ENCODE results near the gene LYSMD3. TPM values are rescaled to one million over a fixed set of nuclear protein-coding genes. Genes with fewer than 3 reads are reported as not detected.

The LYSMD3 gene
- total RNA-seq, 4 donors from 2014 or later: 12.4 to 16.0 (median 14.4) TPM

- TF ChIP-seq, protein P1, sequence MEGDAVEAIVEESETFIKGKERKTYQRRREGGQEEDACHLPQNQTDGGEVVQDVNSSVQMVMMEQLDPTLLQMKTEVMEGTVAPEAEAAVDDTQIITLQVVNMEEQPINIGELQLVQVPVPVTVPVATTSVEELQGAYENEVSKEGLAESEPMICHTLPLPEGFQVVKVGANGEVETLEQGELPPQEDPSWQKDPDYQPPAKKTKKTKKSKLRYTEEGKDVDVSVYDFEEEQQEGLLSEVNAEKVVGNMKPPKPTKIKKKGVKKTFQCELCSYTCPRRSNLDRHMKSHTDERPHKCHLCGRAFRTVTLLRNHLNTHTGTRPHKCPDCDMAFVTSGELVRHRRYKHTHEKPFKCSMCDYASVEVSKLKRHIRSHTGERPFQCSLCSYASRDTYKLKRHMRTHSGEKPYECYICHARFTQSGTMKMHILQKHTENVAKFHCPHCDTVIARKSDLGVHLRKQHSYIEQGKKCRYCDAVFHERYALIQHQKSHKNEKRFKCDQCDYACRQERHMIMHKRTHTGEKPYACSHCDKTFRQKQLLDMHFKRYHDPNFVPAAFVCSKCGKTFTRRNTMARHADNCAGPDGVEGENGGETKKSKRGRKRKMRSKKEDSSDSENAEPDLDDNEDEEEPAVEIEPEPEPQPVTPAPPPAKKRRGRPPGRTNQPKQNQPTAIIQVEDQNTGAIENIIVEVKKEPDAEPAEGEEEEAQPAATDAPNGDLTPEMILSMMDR (IDR thresholded peaks at IDR 0.05): no peak
- TF ChIP-seq EP300 (IDR thresholded peaks at IDR 0.05) (no peak), POLR2A (IDR thresholded peaks at IDR 0.05) (no peak)
- H3K4me1 ChIP-seq: no peaks in the 10 kb centered on the region
- H3K27me3 ChIP-seq: no peaks in the 10 kb centered on the region
- no peak for DNase-seq (ENCODE audit: low spot score in 2 of 2)
- H3K36me3 ChIP-seq: peaks cover 0 to 38% (median 0%) of the 10 kb centered on the region in 3 donors
- no peaks in the 10 kb centered on the region for H3K9me3 ChIP-seq
- H3K4me3 ChIP-seq: no peak overlapping the region
- H3K27ac ChIP-seq: no peak overlapping the region
These were observed 35.3 kb downstream of the LYSMD3 start for GRCh38 chr5:90494043-90494442.

DNA sequence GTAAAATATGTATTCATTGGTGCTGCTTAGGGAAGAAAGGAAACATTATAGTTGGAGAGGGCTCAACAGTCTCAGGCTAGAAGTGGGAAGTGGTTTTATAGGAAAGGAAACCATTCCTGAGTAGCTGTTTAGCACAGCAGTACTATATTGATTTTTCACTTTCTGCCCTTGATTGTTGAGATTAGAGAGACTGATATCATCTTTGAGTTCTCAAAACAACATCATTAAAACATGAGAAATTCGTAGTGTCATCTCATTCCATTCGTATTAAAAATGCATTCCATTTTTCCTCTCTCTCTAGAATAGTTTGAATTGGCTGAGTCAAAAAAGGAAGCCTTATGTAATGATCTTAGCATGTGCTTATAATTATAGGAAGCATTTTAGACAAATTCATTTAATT lies 40.6 kb downstream of the LYSMD3 start:
- WGBS, 2 donors: 8 to 12% methylated on average over 2 of the region's 2 CpGs
- no peak for DNase-seq (ENCODE audit: low spot score in 2 of 2)
- H3K36me3 ChIP-seq: peaks cover 0 to 15% (median 0%) of the 10 kb centered on the region in 3 donors
- no peaks in the 10 kb centered on the region for H3K4me1 ChIP-seq
- no peaks in the 10 kb centered on the region for H3K27me3 ChIP-seq
- no peak overlapping the region for H3K27ac ChIP-seq
- TF ChIP-seq, protein P1 (IDR thresholded peaks at IDR 0.05): no peak
- TF ChIP-seq POLR2A (IDR thresholded peaks at IDR 0.05) (no peak), EP300 (IDR thresholded peaks at IDR 0.05) (no peak)
- no peaks in the 10 kb centered on the region for H3K9me3 ChIP-seq
- H3K4me3 ChIP-seq: no peak overlapping the region

GRCh38 chr5:90484540-90484939 lies 44.8 kb downstream of the LYSMD3 start:
- H3K27me3 ChIP-seq: no peaks in the 10 kb centered on the region
- no peak for DNase-seq (ENCODE audit: low spot score in 2 of 2)
- no peak overlapping the region for H3K27ac ChIP-seq
- H3K4me1 ChIP-seq: no peaks in the 10 kb centered on the region
- WGBS, 2 donors: 41 to 45% methylated on average over 3 of the region's 3 CpGs
- peaks cover 0 to 10% (median 0%) of the 10 kb centered on the region in 3 donors for H3K36me3 ChIP-seq
- no peak for TF ChIP-seq POLR2A (IDR thresholded peaks at IDR 0.05)
- no peak for TF ChIP-seq EP300 (IDR thresholded peaks at IDR 0.05)
- TF ChIP-seq, protein P1 (IDR thresholded peaks at IDR 0.05): no peak
- no peaks in the 10 kb centered on the region for H3K9me3 ChIP-seq
- no peak overlapping the region for H3K4me3 ChIP-seq

DNA sequence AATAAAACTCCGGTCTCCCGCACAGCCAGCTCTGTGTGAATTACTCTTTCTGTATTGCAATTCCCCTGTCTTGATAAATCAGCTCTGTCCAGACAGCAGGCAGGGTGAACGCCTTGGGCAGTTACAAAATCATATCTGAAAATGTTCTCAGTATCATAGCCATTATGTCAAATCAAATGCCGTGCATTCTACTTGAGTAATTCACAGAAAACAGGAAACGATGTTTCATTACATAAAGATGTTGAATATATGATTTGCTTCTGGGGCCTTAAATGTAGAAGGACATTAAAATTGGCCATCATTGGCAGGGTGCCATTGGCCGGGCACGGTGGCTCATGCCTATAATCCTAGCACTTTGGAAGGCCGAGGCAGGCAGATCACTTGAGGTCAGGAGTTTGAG lies 46.2 kb downstream of the LYSMD3 start:
- WGBS, 2 donors: 86 to 91% methylated on average over 8 of the region's 8 CpGs
- DNase-seq (ENCODE audit: low spot score in 2 of 2): no peak
- no peaks in the 10 kb centered on the region for H3K27me3 ChIP-seq
- peaks cover 0 to 10% (median 0%) of the 10 kb centered on the region in 3 donors for H3K36me3 ChIP-seq
- no peak overlapping the region for H3K4me3 ChIP-seq
- no peak for TF ChIP-seq POLR2A (IDR thresholded peaks at IDR 0.05)
- no peak for TF ChIP-seq EP300 (IDR thresholded peaks at IDR 0.05)
- TF ChIP-seq, protein P1 (IDR thresholded peaks at IDR 0.05): no peak
- no peak overlapping the region for H3K27ac ChIP-seq
- no peaks in the 10 kb centered on the region for H3K4me1 ChIP-seq
- H3K9me3 ChIP-seq: no peaks in the 10 kb centered on the region

- Histone ChIP-seq H3K4me3 (no peak overlapping the region), H3K9me3 (no peaks in the 10 kb centered on the region), H3K27ac (no peak overlapping the region), H3K27me3 (no peaks in the 10 kb centered on the region), H3K36me3 (no peaks in the 10 kb centered on the region), H3K4me1 (peaks cover 0 to 11% (median 3%) of the 10 kb centered on the region in 4 donors)
- WGBS, 2 donors: 88 to 89% methylated on average over 1 of the region's 1 CpG
- DNase-seq (ENCODE audit: low spot score in 2 of 2): no peak
- TF ChIP-seq EP300 (IDR thresholded peaks at IDR 0.05): no peak
- TF ChIP-seq POLR2A (IDR thresholded peaks at IDR 0.05): no peak
- TF ChIP-seq, protein P1 (IDR thresholded peaks at IDR 0.05): no peak
These were observed 48.7 kb downstream of the LYSMD3 start for GRCh38 chr5:90480699-90481098.
